HepG2 (cell line): ENCODE results near the gene ZBTB21. TPM values are rescaled to one million over a fixed set of nuclear protein-coding genes. Genes with fewer than 3 reads are reported as not detected.

Experiments used
- ATAC-seq: fragments of 200-7000 bp; cut with Tn5 transposase; 3 replicates; pipeline ENCODE4 v1.9.1; 2020; ENCODE audit warnings: mild to moderate bottlenecking, moderate library complexity
- BruUV-seq: library from RNA; stranded (reverse); fragments of 400-500 nt; replicated peaks from 2 replicates; lab custom pipeline; 2021; lab: Mats Ljungman, UMichigan
- CTCF ChIA-PET: fragments of 300-600 bp; formaldehyde crosslinking; extraction: SDS; loops from one replicate; lab custom pipeline; 2021; ENCODE audit warnings: low total read pairs, inconsistent platforms, low intra/inter-chr PET ratio; lab: Yijun Ruan, JAX
- POLR2A ChIA-PET: fragments of 350-600 bp; sonication (Branson Sonifier 250); formaldehyde crosslinking; loops from one replicate; lab custom pipeline; 2020; ENCODE audit warnings: antibody characterized with exemption, inconsistent platforms; lab: Yijun Ruan, JAX
- DNase-seq: peaks from one replicate; pipeline ENCODE4 v3.0.0-alpha.2; 2015; ENCODE audit warnings: low spot score
- FAIRE-seq: peaks from 3 replicates; lab custom pipeline; 2011; peaks lifted over from hg19 to GRCh38; lab: Jason Lieb, UNC
- H2AFZ ChIP-seq: one replicate; pipeline ENCODE4 v1.6.1; 2011; ENCODE audit warnings: low read length, inconsistent platforms
- H3K27ac ChIP-seq: fragments of 300-600 bp; 3 replicates; pipeline ENCODE4 v1.8.0; 2011; ENCODE audit warnings: mixed run types, mild to moderate bottlenecking, mixed read lengths, low read length, inconsistent platforms; ENCODE audit not compliant: insufficient read depth; ENCODE audit errors: extremely low read length
- H3K27me3 ChIP-seq, 2 experiments: fragments of 200-600 bp in 1 of 2; 2 replicates in 1 of 2; 3 replicates in 1 of 2; pipeline versions ENCODE4 v1.6.0 to v1.8.0; 2011; ENCODE audit warnings: low read length in 2 of 2, mild to moderate bottlenecking in 2 of 2, moderate library complexity in 2 of 2, inconsistent platforms in 1 of 2; ENCODE audit not compliant: insufficient read depth in 2 of 2, control insufficient read depth in 1 of 2
- H3K36me3 ChIP-seq, 2 experiments: fragments of 200-600 bp in 1 of 2; replicated peaks in 1 of 2; 2 replicates in 1 of 2; 3 replicates in 1 of 2; pipeline versions ENCODE4 v1.5.1 to v1.8.0; 2011; ENCODE audit warnings: low read length in 2 of 2, inconsistent platforms in 1 of 2; ENCODE audit not compliant: insufficient read depth in 2 of 2, control insufficient read depth in 1 of 2
- H3K4me1 ChIP-seq: 2 replicates; pipeline ENCODE4 v1.5.1; 2012; ENCODE audit warnings: low read length, inconsistent platforms; ENCODE audit not compliant: insufficient read depth
- H3K4me2 ChIP-seq: 2 replicates; pipeline ENCODE4 v1.6.0; 2011; ENCODE audit warnings: low read depth, low read length, inconsistent platforms
- H3K4me3 ChIP-seq, 3 experiments: fragments of 200-600 bp in 1 of 3; sonication (generic), shearing (Covaris generic) in 1 of 3; replicated peaks in 1 of 3; 2 replicates each; pipeline ENCODE4 v1.5.1; 2011 to 2016; ENCODE audit warnings: low read length in 3 of 3, inconsistent platforms in 2 of 3, low read depth in 2 of 3, mild to moderate bottlenecking in 2 of 3, control low read depth in 1 of 3, mixed read lengths in 1 of 3; ENCODE audit not compliant: insufficient read depth in 1 of 3
- H3K79me2 ChIP-seq: one replicate; pipeline ENCODE4 v1.6.1; 2011; ENCODE audit warnings: low read length, inconsistent platforms; ENCODE audit not compliant: insufficient read depth
- H3K9ac ChIP-seq: 2 replicates; pipeline ENCODE4 v1.6.0; 2011; ENCODE audit warnings: mild to moderate bottlenecking, low read depth, low read length, inconsistent platforms; ENCODE audit not compliant: insufficient read depth
- H3K9me3 ChIP-seq: 2 replicates; pipeline ENCODE4 v1.5.1; 2012; ENCODE audit warnings: mild to moderate bottlenecking, low read length
- H4K20me1 ChIP-seq: 2 replicates; pipeline ENCODE4 v1.6.0; 2011; ENCODE audit warnings: inconsistent platforms, mild to moderate bottlenecking, low read length, moderate library complexity; ENCODE audit not compliant: insufficient read depth
- HNRNPH1 ChIP-seq: fragments of 200-400 bp; formaldehyde crosslinking; optimal IDR thresholded peaks from 2 replicates; pipeline ENCODE3; 2017; ENCODE audit warnings: mild to moderate bottlenecking, low read depth, low read length
- MXD4 ChIP-seq: IDR thresholded peaks from 2 replicates; pipeline ENCODE4 v1.6.1; 2016; ENCODE audit warnings: mild to moderate bottlenecking, missing biosample characterization, missing genetic modification reagents
- NRL ChIP-seq: sonication (generic); formaldehyde crosslinking; IDR thresholded peaks from 2 replicates; pipeline ENCODE4 v1.5.0; 2020; ENCODE audit warnings: missing genetic modification reagents, mild to moderate bottlenecking, moderate library complexity, borderline replicate concordance
- PAWR ChIP-seq: sonication (generic); formaldehyde crosslinking; IDR thresholded peaks from 2 replicates; pipeline ENCODE4 v1.4.0; 2020; ENCODE audit warnings: missing genetic modification reagents, mild to moderate bottlenecking, borderline replicate concordance
- SALL1 ChIP-seq: sonication (generic); formaldehyde crosslinking; IDR thresholded peaks from 2 replicates; pipeline ENCODE4 v1.8.0; 2022; ENCODE audit warnings: mild to moderate bottlenecking, missing genetic modification reagents
- SETDB1 ChIP-seq: sonication (generic); formaldehyde crosslinking; IDR thresholded peaks from 2 replicates; pipeline ENCODE4 v1.5.1; 2020; ENCODE audit warnings: missing genetic modification reagents, mild to moderate bottlenecking, borderline replicate concordance
- SMAD1 ChIP-seq: sonication (generic); formaldehyde crosslinking; IDR thresholded peaks from 2 replicates; pipeline ENCODE4 v1.4.0; 2020; ENCODE audit warnings: missing genetic modification reagents, low read depth, mild to moderate bottlenecking, borderline replicate concordance
- WIZ ChIP-seq: sonication (generic); formaldehyde crosslinking; IDR thresholded peaks from 2 replicates; pipeline ENCODE4 v1.5.1; 2020; ENCODE audit warnings: mild to moderate bottlenecking, missing genetic modification reagents
- ZBTB3 ChIP-seq: sonication (generic); formaldehyde crosslinking; IDR thresholded peaks from 2 replicates; pipeline ENCODE4 v1.4.0; 2020; ENCODE audit warnings: low read depth, mild to moderate bottlenecking, moderate library complexity, missing genetic modification reagents, borderline replicate concordance
- ZBTB38 ChIP-seq: sonication (generic); formaldehyde crosslinking; IDR thresholded peaks from 2 replicates; pipeline ENCODE4 v1.5.1; 2020; ENCODE audit warnings: mild to moderate bottlenecking, missing genetic modification reagents
- ZNF30 ChIP-seq: sonication (generic); formaldehyde crosslinking; IDR thresholded peaks from 2 replicates; pipeline ENCODE4 v1.5.0; 2020; ENCODE audit warnings: mild to moderate bottlenecking, missing genetic modification reagents
- ZNF660 ChIP-seq: sonication (generic); formaldehyde crosslinking; IDR thresholded peaks from 2 replicates; pipeline ENCODE4 v1.5.1; 2020; ENCODE audit warnings: mild to moderate bottlenecking, low read depth, missing genetic modification reagents, borderline replicate concordance
- WGBS: methylation state at CpG from one replicate; pipeline ENCODE4 v1.1.6; 2017; ENCODE audit warnings: low lambda C conversion rate; 5-methylcytosine and 5-hydroxymethylcytosine counted together
- in situ Hi-C: cut with HindIII; loops from 2 replicates; pipeline ENCODE4 v1.10.0; 2017; ENCODE audit warnings: low pct_unique_long_range_greater_than_20kb; ENCODE audit not compliant: extremely low pct_ligation_motif_present
- intact Hi-C: fragments of 100-400 bp; cut with micrococcal nuclease; formaldehyde crosslinking; loops from one replicate; pipeline ENCODE4 v1.10.0; 2022; ENCODE audit not compliant: unreplicated experiment
- polyA plus RNA-seq, 8 experiments: library from polyadenylated mRNA; depleted of rRNA in 3 of 8; stranded (reverse) in 7 of 8; unstranded in 1 of 8; fragments of >200 nt; fragmentation: Illumina TruSeq in 4 of 8; extraction: Trizol in 4 of 8; gene quantifications; 2 replicates each; pipeline versions ENCODE4 v1.2.1 to v1.2.3, GENCODE V29; 2011 to 2016; ENCODE audit warnings: low read depth in 4 of 8, missing spikeins in 1 of 8, mixed read lengths in 1 of 8; ENCODE audit not compliant: insufficient read depth in 1 of 8
- total RNA-seq, 5 experiments: library from RNA; depleted of rRNA; stranded (reverse); fragments of >200 nt; fragmentation: Illumina TruSeq; extraction: Trizol; gene quantifications; 2 replicates each; pipeline ENCODE4 v1.2.3, GENCODE V29; 2016; ENCODE audit warnings: low read depth in 1 of 5
- TF ChIP-seq, protein P1 (sequence below): sonication (generic); formaldehyde crosslinking; IDR thresholded peaks from 2 replicates; pipeline ENCODE4 v1.5.0; 2020; ENCODE audit warnings: missing genetic modification reagents
- TF ChIP-seq, protein P2 (sequence below): IDR thresholded peaks from 2 replicates; pipeline ENCODE4 v1.6.1; 2016

ZBTB21 gene
- total and polyA plus RNA-seq, 2 of the 13 experiments (the other 11 are each of a cell fraction or from before 2014, with no cell fraction given), result 4.5 to 6.1 TPM

DNA sequence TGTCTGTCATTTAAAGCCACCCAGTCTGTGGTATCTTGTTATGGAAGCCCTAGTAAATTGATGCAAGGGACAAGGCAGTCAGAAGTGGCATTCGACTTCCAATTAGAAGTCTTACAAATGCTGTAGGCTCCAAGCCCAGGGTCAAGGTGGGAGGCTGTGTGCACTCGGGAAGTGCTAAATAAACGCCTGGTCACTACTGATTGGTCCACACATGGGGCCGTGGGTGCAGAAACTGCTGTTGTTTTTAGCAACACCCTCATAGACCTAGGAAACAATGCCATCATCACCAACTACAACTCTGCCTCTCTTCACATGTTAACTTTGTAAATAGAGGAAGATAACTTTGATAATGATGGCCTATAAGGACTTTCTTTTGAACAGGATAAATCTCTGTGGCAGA, 20.2 kb upstream of the ZBTB21 start:
- H3K4me3 ChIP-seq, result no peak overlapping the region
- WGBS, result 51% methylated on average over 2 of the region's 4 CpGs
- no peak overlapping the region for H3K4me2 ChIP-seq
- ATAC-seq, result no peak
- no TSS peak for BruUV-seq
- no peak overlapping the region for H3K9ac ChIP-seq
- POLR2A ChIA-PET, result no interaction called here
- no peak overlapping the region for H2AFZ ChIP-seq
- in situ Hi-C loops (no loop called here), intact Hi-C loops (no loop called here)
- H3K4me1 ChIP-seq, result no peaks in the 10 kb centered on the region
- H3K27me3 ChIP-seq, result peaks cover 0 to 22% of the 10 kb centered on the region in 2 experiments; a peak in 3 of 5 replicates
- H3K36me3 ChIP-seq, result no peaks in the 10 kb centered on the region
- DNase-seq, result no peak
- CTCF ChIA-PET, result no interaction called here
- no peaks in the 10 kb centered on the region for H3K9me3 ChIP-seq
- TF ChIP-seq, protein P1, sequence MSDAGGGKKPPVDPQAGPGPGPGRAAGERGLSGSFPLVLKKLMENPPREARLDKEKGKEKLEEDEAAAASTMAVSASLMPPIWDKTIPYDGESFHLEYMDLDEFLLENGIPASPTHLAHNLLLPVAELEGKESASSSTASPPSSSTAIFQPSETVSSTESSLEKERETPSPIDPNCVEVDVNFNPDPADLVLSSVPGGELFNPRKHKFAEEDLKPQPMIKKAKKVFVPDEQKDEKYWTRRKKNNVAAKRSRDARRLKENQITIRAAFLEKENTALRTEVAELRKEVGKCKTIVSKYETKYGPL, result no peak
- TF ChIP-seq WIZ (no peak), PAWR (CRISPR knock-in tag) (no peak), ZBTB3 (no peak), MXD4 (no peak), HNRNPH1 (no peak), ZBTB38 (CRISPR knock-in tag) (no peak), SETDB1 (no peak), ZNF660 (CRISPR knock-in tag) (no peak), SMAD1 (no peak), NRL (CRISPR knock-in tag) (no peak), SALL1 (CRISPR knock-in tag) (no peak), ZNF30 (CRISPR knock-in tag) (no peak)
- TF ChIP-seq, protein P2, sequence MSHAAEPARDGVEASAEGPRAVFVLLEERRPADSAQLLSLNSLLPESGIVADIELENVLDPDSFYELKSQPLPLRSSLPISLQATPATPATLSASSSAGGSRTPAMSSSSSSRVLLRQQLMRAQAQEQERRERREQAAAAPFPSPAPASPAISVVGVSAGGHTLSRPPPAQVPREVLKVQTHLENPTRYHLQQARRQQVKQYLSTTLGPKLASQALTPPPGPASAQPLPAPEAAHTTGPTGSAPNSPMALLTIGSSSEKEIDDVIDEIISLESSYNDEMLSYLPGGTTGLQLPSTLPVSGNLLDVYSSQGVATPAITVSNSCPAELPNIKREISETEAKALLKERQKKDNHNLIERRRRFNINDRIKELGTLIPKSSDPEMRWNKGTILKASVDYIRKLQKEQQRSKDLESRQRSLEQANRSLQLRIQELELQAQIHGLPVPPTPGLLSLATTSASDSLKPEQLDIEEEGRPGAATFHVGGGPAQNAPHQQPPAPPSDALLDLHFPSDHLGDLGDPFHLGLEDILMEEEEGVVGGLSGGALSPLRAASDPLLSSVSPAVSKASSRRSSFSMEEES, result no peak
- H3K27ac ChIP-seq, result no peak overlapping the region
- no peak for FAIRE-seq
- no peaks in the 10 kb centered on the region for H3K79me2 ChIP-seq
- no peaks in the 10 kb centered on the region for H4K20me1 ChIP-seq
